Umbilical cord (tissue), 2 donors: Measurements from ENCODE around the gene PVR. TPM values are rescaled to one million over a fixed set of nuclear protein-coding genes. Genes with fewer than 3 reads are reported as not detected.
"Not testable (repeated sequence)": the region's sequence is repeated elsewhere in the genome, so short reads cannot be mapped to it uniquely, and the experiment has no call there.

Experiments used
- DNase-seq: peaks from one replicate; pipeline ENCODE4 v3.0.0-alpha.2; 2015; ENCODE audit warnings: low spot score
- total RNA-seq: library from RNA; depleted of rRNA; stranded (reverse); fragments of >200 nt; gene quantifications from one replicate; pipeline ENCODE4 v1.2.3, GENCODE V29; 2014; ENCODE audit warnings: low replicate concordance; ENCODE audit not compliant: insufficient read depth

Gene PVR
- total RNA-seq, 1 donor from 2014 or later: 38.0 TPM

DNA sequence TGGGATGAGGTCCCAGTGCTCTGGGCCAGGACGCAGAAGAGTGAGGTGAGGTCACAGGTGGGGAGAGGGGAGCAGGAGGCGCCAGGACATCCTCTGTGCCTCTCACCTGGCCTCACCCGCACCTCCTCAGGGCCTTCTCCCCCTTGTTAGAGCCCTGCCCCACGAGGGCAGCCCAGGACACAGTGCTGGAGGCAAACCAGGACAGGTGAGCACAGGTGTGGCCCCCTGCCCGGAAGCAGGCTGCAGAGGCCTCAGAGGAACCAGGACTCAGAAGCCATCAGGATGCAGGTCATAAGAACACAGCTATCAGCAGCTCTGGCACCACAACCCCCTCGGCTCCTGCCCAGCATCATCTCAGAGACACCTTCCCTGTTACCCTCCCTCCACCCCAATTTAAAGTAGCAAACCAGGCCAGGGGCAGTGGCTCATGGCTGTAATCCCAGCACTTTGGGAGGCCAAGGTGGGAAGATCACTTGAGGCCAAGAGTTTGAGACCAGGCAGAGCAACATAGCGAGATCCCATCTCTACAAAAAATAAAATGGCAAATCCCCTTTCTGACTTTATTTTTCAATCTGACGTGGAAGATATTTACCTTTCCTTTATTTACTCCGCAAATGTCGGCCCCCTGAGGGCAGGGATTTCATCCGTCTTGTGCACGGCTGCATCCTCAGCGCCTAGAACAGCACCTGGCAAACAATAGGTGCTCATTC is 54.9 kb downstream of the PVR start, which contains the start of gene CEACAM16:
Gene CEACAM16 (plus strand): TSS at position 660 of the 710 bp plus-strand sequence. CDS start 2,306 bp downstream, outside the sequence.
- DNase-seq: no peak

DNA sequence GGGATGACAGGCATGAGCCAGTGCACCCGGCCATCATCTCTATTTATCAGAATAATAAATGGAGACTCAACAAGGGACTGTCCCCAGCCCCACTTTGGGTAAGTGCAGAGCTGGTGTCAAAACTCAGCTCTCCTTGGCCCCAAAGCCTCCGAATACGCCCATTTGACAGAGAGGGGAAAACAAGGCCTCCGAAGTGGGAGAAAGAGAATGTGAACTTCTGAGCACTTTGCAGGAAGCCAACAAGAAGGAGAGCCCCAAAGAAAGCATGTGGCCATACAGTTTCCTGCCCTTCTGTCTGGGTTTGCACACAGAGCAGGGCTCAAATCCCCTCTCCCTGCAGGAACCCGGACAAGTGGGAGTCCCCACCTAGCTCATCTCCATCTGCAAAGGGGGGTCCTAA is 56.8 kb downstream of the PVR start:
- DNase-seq: no peak

GRCh38 chr19:44701228-44701627 is 57.5 kb downstream of the PVR start:
- no peak for DNase-seq

DNA sequence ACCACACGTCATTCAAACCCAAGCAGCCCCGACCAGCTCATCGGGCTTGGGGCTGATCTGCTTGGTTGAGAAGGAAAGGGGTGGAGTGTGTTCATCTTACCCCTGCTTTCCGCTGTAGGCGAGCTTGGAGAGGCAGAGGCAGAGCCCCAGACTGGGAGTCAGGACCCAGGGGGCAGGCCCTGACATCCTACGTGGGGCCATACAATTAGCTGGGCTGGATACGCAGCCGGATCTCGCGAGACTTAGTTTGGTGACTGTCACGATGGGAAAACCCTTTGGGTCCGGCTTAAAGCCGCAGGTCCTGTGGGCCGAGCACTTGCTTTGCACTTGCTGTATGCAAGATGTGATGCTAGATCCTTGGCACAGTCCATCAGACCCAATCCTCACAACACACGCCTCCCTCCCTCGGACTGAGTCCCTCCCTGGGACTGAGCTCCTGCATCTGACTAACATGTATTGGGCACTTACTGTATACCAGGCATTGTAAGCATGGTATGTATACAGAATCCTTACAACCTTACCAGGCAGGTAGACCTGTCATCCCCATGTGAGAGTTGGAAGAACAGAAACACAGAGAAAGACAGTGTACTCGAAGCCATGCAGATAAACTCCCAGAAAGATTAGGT is 59.0 kb downstream of the PVR start:
- no peak for DNase-seq

DNA sequence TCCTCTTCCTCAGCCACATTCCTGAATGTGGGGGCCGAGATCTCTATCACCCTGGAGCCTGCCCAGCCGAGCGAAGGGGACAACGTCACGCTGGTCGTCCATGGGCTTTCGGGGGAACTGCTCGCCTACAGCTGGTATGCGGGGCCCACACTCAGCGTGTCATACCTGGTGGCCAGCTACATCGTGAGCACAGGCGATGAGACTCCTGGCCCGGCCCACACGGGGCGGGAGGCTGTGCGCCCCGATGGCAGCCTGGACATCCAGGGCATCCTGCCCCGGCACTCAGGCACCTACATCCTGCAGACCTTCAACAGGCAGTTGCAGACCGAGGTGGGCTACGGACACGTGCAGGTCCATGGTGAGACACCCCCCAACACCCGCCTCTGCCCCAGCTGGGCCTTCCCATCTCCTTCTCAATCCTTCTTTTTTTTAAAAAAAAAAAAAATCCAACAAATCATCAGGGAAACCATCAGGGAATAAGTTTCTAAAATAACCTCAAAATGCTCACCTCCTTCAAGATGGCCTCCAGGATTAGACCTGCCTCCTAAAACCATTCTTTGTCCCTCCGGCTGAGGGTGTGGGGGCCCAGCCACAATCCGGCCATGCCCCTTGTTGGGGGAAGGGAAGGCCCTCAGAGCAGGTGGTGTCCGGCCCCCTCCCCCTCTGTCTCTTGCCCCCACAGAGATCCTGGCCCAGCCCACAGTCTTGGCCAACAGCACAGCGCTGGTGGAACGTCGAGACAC is 59.8 kb downstream of the PVR start:
- no peak for DNase-seq

- no peak for DNase-seq
Measured at GRCh38 chr19:44704982-44705381, 61.3 kb downstream of the PVR start.

DNA sequence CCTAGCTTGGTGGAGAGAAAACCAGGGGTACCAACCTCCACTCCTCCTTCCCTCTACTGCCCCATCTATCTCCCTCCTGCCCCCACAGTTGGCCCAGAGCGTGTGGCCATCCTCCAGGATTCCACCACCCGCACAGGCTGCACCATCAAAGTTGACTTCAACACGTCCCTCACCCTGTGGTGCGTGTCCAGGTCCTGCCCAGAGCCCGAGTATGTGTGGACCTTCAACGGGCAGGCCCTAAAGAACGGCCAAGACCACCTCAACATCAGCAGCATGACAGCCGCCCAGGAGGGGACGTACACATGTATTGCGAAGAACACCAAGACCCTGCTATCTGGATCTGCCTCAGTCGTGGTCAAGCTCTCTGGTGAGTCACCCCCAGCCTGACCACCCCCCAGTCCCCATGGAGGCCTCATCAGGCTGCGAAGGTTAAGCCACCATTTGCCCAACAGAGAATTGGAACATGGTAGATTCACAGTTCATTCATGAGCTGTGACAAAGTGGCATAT is 61.8 kb downstream of the PVR start:
- no peak for DNase-seq

DNA sequence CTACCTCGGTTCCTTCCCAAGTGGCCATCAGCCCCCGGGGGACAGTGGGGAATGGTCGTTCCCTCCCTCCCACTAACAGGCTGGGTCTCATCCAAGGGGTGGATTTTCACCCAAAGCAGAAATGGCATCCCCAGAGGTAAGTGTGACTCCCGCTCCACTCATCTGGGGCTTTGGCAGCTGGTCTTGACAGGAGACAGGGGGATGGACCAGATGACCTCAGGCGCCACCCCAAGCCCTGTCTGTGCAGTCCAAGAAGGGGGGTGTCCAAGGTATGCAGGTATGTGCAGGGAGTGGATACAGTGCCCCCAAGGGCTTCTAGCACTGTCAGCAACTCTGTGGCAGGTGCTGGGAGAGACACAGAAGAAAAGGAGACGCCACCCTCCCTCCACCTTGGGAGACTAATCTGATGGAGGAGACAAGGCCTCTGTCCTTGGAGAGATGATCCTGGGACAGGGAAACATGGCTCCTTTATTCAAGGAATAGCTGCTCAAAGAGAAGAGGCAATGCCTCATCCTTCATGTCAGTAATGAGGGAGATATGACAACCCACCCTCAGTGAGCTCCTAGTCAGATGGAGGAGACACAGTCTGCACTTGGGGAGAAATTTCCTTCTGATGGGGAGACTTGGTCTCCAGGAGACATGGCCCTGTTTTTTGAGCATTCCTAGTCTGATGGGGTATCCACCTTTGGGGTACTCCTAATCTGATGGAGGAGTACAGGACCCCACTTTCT is 63.0 kb downstream of the PVR start:
- DNase-seq: no peak

GRCh38 chr19:44707794-44708193 is 64.1 kb downstream of the PVR start:
- no peak for DNase-seq

DNA sequence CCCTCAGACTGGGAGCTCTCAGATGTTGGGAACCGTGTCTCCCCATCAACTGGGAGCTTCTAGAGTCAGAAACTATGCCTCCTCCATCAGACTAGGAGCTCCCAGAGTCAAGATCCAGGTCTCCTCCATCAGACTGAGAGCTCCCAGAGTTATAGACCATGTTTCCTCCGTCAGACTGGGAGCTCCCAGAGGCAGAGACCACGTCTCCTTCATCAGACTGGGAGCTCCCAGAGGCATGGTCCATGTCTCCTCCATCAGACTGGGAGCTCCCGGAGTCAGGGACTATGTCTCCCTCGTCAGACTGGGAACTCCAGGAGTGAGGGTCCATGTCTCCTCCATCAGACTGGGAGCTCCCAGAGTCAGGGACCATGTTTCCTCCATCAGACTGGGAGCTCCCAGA is 65.2 kb downstream of the PVR start:
- DNase-seq: no peak

DNA sequence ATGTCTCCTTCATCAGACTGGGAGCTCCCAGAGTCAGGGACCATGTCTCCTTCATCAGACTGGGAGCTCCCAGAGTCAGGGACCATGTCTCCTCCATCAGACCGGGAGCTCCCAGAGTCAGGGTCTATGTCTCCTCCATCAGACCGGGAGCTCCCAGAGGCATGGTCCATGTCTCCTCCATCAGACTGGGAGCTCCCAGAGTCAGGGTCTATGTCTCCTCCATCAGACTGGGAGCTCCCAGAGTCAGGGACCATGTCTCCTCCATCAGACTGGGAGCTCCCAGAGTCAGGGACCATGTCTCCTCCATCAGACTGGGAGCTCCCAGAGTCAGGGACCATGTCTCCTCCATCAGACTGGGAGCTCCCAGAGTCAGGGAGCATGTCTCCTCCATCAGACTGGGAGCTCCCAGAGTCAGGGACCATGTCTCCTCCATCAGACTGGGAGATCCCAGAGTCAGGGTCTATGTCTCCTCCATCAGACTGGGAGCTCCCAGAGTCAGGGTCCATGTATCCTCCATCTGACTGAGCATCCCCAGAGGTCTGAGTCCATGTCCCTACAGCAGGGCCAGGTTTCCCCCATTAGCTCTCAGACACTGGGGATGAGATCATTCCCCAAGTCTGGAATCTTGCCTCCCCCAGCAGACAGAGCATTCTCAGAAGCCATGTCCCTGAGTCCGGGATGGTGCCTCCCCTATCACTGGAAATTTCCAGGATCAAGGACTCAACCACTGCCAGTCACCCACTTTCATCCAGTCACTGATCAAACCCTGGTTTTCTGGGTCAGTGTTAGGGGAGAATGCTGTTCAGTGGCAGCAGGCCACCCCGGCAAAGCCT is 65.9 kb downstream of the PVR start:
- DNase-seq: not testable (repeated sequence)

- DNase-seq: no peak
Measured at GRCh38 chr19:44710483-44710882, 66.8 kb downstream of the PVR start.

GRCh38 chr19:44712864-44713515 is 69.3 kb downstream of the PVR start:
- DNase-seq: no peak

Other genes with a start within 250 kb of the PVR start
- gene ZNF285, start 242.3 kb upstream of the PVR start, total RNA-seq: 6.3 TPM
- 4.1 TPM for gene ZNF229, start 195.4 kb upstream of the PVR start, total RNA-seq
- gene ZNF180, start 143.4 kb upstream of the PVR start, total RNA-seq: 15.9 TPM
- gene CEACAM20, start 114.2 kb upstream of the PVR start, total RNA-seq: not detected
- gene IGSF23, start 30.3 kb upstream of the PVR start, total RNA-seq: not detected
- not detected for gene CEACAM19, start 27.6 kb downstream of the PVR start, total RNA-seq
- gene CEACAM16, start 55.2 kb downstream of the PVR start, total RNA-seq: not detected
- gene BCL3, start 104.8 kb downstream of the PVR start, total RNA-seq: 1.2 TPM
- 4.1 TPM for gene CBLC, start 134.0 kb downstream of the PVR start, total RNA-seq
- gene BCAM, start 165.2 kb downstream of the PVR start, total RNA-seq: 22.6 TPM
- gene NECTIN2, start 202.4 kb downstream of the PVR start, total RNA-seq: 52.0 TPM
- 14.9 TPM for gene TOMM40, start 247.3 kb downstream of the PVR start, total RNA-seq